HG03354 (cell line): ENCODE results near the gene FAM169A.
"Not testable (repeated sequence)": the region's sequence is repeated elsewhere in the genome, so short reads cannot be mapped to it uniquely, and the experiment has no call there.

ENCODE experiments used
- ATAC-seq: cut with Tn5 transposase; IDR thresholded peaks from one replicate; pipeline ENCODE4 v1.9.1; 2021; ENCODE audit warnings: mild to moderate bottlenecking; ENCODE audit not compliant: unreplicated experiment, poor library complexity, severe bottlenecking

FAM169A gene

DNA sequence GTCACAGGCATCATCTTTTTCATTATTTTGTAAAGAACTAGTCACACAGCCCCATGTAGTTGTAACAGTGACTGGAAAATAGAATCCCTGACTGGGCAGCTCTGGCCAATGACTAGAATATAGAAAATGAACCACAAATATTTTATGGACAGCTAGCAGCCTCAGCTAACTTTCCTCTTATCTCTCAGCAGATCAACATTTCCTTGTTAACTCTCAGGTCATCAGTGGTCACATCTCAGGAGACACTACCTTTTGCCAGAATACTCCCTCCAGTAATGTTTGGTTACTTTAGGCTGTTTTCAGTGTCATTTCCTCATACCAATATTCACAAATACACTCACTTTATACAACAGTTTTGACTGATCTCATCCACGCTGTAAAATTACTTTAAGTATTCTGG is 43.9 kb downstream of the FAM169A start:
- ATAC-seq = no peak

GRCh38 chr5:74816875-74817274 is 49.3 kb downstream of the FAM169A start:
- no peak for ATAC-seq

DNA sequence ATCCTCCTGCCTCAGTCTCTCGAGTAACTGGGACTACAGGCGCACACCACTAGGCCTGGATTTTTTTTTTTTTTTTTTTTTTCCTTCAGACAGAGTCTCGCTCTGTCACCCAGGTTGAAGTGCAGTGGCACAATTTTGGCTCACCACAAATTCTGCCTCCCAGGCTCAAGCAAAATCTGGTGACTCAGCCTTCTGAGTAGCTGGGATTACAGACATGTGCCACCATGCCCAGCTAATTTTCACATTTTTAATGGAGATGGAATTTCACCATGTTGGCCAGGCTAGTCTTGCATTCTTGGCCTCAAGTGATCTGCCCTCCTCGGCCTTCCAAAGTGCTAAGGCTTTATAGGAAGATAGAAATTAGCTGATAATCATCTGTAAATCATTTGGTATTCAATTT is 55.3 kb downstream of the FAM169A start:
- no peak for ATAC-seq

DNA sequence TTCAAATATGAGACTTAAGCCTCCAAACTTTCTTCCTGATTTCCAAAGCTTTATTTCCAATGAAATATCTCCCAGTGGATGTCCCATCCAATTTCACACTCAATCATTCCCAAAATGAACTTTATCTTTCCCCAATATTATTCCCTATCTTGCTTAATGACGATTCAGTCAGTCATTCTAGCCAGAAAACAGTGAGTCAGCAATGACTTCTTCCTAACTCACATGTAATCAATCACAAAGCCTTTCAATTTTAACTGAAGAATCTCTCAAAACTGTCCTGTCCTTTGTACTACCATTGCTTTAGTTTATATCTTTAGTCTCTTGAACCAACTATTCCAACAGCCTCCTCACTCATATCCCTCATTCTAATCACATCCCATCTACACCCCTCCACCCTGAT is 64.2 kb downstream of the FAM169A start:
- no peak for ATAC-seq

GRCh38 chr5:74801197-74801596 is 65.0 kb downstream of the FAM169A start:
- no peak for ATAC-seq

DNA sequence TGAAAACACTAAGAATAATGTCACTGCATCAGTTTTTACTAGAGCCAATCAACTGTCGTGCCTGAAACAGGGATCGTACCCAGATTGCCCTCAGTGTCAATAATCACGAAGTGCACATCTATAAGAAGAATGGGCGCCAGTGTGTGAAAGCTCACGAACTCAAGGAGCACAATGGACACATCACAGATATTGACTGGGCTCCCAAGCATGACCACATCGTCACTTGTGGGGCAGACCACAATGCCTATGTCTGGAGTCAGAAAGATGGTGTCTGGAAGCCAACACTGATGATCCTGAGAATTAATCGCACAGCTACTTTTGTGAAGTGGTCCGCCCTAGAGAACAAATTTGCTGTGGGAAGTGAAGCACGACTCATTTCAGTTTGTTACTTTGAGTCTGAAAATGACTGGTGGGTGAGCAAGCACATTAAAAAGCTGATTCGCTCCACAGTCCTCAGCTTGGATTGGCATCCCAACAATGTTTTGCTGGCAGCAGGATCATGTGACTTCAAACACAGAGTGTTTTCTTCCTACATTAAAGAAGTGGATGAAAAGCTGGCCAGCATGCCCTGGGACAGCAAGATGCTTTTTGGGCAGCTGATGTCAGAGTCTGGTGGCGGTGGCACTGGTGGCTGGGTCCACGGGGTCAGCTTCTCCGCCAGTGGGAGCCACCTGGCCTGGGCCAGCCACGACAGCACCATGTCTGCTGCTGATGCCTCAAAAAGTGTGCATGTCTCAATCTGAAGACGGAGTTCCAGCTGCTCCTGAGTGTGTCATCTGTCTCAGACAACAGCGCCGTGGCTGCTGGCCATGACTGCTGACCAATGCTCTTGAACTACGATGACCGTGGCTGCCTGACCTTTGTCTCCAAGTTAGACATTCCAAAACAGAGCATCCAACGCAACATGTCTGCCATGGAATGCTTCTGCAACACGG is 66.9 kb downstream of the FAM169A start:
- ATAC-seq = no peak

DNA sequence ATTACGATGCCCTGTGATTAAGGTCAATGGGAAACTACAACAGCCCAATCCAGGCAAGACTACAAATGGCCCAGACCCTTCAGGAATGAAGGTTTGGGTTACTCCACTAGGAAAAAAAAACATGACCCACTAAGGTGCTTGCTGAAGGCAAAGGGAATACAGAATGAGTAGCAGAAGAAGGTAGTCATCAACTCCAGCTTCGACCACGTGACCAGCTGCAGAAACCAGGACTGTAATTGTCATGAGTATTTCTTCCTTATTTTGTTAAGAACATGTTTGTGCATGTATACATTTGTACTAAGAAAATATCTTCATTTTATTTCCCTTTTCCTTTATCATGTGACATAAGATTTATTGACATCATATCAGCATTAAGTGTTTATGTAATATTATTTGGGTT is 74.5 kb downstream of the FAM169A start:
- ATAC-seq = not testable (repeated sequence)

GRCh38 chr5:74787424-74787823 is 78.8 kb downstream of the FAM169A start:
- ATAC-seq = no peak

GRCh38 chr5:74786851-74787250 is 79.3 kb downstream of the FAM169A start:
- ATAC-seq = no peak

- no peak for ATAC-seq
Measured at GRCh38 chr5:74778609-74779008, 87.6 kb downstream of the FAM169A start.

DNA sequence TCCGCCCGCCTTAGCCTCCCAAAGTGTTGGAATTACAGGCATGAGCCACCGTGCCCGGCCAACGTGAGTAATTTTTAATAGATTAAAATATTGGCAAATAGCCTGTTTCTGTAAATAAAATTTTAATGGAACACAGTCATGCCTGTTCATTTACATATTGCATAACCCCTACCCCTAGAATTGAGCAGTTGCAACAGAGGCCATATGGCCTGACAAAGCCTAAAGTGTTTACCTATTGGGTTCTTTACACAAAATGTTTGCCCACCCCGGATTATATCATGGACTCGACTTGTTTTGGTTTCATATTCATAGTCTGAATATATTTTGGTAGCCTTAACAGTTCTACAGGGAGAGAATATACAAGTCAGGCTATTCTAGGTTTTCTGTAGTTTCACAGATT is 93.8 kb downstream of the FAM169A start:
- ATAC-seq = no peak

GRCh38 chr5:74767579-74767913 is 98.6 kb downstream of the FAM169A start:
- ATAC-seq = peak; percentile 18

DNA sequence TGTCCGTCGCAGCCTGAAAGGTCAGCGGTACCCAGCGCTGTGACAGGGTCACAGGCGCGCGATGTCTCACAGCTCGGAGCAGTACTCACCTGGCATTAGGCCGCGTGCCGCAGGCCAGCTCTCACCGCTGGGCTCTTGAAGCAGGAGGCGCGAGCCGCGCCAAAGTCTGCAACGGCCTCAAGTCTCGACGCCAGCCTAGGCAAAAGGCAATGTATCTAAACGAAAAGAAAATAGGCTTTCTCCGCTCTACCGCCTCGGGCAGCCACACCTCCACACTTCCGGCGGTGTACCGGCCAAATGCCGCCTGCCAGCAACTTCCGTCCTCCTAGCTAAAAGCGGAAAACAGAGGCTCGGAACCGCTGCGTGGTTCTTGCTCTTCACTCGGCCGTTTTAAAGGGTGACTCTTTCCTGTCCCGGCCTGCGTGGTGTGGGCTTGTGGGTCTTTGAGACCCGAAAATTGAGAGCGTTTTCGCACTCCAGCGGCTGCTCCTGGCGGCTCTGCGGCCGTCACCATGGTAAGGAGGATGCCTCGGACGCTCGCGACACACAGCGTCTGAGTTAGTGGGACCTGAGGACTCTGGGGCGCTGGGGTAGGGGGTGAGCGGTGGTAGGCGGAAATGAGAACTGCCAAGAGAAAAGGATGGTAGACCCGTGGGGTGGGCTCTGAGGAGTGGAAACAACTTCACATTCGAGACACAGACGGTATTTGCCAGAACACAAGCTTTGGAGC is 99.2 kb downstream of the FAM169A start, which contains the start of the genes GFM2 and NSA2:
Gene GFM2 (minus strand): TSS at position 269 of the 730 bp plus-strand sequence. CDS start 3,375 bp downstream, outside the sequence.
Gene NSA2 (plus strand): TSS at position 401 of the 730 bp plus-strand sequence. CDS start 112 bp downstream, at position 513.
- ATAC-seq = peak; percentile 88

DNA sequence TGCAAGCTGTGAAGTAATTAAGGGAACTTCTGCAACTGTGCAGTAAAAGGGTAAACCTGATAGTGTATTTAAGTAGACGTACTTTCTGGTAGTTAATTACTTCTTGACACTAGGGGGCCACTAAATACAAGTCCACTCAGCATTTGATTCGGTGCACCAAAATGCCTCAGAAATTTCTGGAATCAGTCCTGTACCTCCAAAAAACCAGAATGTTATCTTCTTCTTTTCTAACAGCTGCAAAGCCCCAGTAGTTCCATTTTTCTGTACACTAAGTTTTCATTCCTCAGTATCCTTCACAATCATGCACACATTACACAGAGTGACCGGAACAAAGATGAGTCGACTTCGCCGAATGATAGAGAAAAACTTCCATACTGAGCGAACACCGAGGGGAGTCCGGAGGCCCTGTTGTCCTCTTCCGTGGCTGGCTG is 99.8 kb downstream of the FAM169A start:
- peak; percentile 57 for ATAC-seq

- ATAC-seq = no peak
Measured at GRCh38 chr5:74765929-74766328, 100.3 kb downstream of the FAM169A start.

DNA sequence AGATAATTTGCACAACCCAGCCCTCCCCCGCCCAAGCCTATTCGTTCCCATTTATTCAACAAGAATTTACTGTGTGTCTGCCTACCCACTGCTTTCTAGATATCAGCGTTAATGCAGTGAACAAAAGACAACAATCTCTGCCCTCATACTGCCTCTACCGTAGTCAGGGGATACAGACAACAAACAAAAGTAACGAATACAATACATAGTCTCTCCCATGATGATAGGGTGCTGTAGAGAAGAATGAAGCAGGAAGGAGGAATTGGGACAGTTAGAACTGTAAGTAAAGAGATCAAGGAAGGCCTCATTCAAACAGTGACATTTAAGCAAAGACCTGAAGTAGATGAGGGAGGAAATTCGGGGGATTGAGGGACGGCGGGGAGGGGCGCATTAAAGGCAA is 101.0 kb downstream of the FAM169A start:
- no peak for ATAC-seq

DNA sequence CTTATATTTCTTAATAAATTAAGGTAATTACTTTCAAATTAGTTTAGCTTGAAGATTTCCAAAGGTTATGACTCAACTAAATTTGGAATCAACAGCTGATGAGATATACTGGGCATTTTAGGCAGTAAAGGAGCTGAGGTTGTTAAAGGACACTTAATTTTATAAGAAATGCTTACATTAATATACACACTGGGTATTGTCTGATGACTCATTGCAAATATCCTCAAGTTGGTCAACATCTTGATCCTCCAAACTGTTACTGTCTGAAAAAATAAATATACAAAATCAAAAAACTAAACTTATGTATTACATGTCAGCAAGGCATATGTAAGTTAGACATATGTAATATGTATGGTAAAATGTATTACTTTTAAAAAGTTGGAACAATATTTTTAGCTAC is 102.7 kb downstream of the FAM169A start:
- no peak for ATAC-seq

DNA sequence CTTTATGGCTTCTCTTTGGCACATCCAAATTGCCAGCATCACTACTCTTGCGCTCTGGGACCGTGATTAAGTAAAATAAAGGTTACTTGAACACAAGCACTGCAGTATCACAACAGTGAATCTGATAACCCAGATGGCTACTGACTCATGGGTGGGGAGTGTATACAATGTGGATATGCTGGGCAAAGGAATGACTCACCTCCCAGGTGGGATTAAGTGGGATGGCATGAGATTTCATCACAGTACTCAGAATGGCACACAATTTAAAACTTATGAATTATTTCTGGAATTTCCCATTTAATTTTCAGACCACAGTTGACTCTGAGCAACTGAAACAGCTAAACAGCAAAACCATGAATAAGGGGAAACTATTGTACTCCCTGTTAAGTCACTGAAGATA is 103.6 kb downstream of the FAM169A start:
- ATAC-seq = no peak

GRCh38 chr5:74761241-74761640 is 104.9 kb downstream of the FAM169A start:
- ATAC-seq = no peak

DNA sequence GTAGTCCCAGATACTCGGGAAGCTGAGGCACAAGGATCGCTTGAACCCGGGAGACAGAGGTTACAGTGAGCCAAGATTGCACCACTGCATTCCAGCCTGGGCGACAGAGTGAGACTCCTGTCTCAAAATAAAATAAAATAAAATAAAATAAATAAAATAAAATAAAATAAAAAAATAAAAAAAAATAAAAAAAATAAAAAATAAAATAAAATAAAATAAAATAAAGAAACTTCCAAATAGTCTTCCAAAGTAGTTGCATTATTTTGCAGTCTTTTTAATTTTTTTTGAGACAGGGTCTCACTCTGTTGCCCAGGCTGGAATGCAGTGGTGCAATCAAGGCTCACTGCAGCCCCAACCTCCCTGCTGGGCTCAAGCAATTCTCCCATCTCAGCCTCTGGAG is 117.4 kb downstream of the FAM169A start:
- not testable (repeated sequence) for ATAC-seq

DNA sequence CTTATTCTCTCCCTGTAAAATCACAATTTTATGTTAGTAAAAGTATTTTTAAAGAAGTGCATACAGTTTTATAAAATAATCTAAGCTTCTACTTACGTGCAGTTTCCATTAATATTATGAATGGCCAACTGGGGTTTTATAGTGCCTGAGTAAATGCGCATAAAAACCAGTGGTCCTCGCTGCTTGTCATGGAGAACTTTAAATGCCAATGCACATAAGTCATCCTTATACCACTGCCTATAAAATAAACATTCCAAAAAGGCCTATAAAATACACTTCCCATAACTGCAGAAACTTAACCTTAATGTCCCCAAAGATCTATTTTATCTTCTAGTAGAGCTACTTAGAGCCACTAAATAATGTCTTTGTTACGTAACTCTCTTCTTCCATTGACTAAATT is 127.8 kb downstream of the FAM169A start:
- no peak for ATAC-seq
